ENCODE data around the gene CLIC4. TPM values are rescaled to one million over a fixed set of nuclear protein-coding genes. Genes with fewer than 3 reads are reported as not detected.
"Not testable (repeated sequence)": the region's sequence is repeated elsewhere in the genome, so short reads cannot be mapped to it uniquely, and the experiment has no call there.

The CLIC4 gene
- total RNA-seq, 6 experiments from 2014 or later = 517 to 729 (median 548) TPM

GRCh38 chr1:24775348-24775747, 30.1 kb downstream of the CLIC4 start:
- Mint-ChIP-seq H3K9me3 (no peaks in the 10 kb centered on the region), H3K4me1 (ENCODE audit: low read depth) (peaks cover 88% of the 10 kb centered on the region), H3K27ac (peak overlapping the region; percentile 33), H3K27me3 (ENCODE audit: insufficient read depth) (no peaks in the 10 kb centered on the region), H3K36me3 (ENCODE audit: low read depth) (peaks cover 38% of the 10 kb centered on the region), H3K4me3 (0 out of 2 replicates have a peak overlapping the region, but pooled peaks have one; percentile 6)
- TF ChIP-seq, protein P1, sequence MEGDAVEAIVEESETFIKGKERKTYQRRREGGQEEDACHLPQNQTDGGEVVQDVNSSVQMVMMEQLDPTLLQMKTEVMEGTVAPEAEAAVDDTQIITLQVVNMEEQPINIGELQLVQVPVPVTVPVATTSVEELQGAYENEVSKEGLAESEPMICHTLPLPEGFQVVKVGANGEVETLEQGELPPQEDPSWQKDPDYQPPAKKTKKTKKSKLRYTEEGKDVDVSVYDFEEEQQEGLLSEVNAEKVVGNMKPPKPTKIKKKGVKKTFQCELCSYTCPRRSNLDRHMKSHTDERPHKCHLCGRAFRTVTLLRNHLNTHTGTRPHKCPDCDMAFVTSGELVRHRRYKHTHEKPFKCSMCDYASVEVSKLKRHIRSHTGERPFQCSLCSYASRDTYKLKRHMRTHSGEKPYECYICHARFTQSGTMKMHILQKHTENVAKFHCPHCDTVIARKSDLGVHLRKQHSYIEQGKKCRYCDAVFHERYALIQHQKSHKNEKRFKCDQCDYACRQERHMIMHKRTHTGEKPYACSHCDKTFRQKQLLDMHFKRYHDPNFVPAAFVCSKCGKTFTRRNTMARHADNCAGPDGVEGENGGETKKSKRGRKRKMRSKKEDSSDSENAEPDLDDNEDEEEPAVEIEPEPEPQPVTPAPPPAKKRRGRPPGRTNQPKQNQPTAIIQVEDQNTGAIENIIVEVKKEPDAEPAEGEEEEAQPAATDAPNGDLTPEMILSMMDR (IDR thresholded peaks at IDR 0.05) = no peak
- DNase-seq = no peak

DNA sequence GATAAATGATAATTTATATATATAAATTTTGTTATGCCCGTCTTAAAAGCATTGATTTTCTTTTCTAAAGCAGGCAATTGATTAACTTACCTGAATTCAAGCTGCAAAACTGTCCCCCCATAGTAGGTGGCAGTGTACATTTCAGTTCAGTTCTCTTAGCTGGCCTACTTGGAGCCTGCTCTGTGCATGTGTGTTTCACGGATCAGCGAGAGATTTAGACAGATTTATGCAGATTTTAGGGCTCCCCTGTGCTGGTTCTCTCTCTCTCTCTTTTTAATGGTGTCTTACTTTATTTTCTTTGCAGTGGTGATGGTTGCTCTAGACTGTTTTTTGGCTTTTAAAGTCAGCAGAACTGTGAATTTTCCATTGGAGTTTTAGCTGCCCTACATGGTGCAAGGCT, 30.7 kb downstream of the CLIC4 start:
- peaks cover 41% of the 10 kb centered on the region for H3K36me3 Mint-ChIP-seq (ENCODE audit: low read depth)
- H3K27me3 Mint-ChIP-seq (ENCODE audit: insufficient read depth) = no peaks in the 10 kb centered on the region
- H3K4me1 Mint-ChIP-seq (ENCODE audit: low read depth) = peaks cover 86% of the 10 kb centered on the region
- H3K4me3 Mint-ChIP-seq = no peak overlapping the region
- no peaks in the 10 kb centered on the region for H3K9me3 Mint-ChIP-seq
- DNase-seq = no peak
- TF ChIP-seq, protein P1 (IDR thresholded peaks at IDR 0.05) = no peak
- peak overlapping the region; percentile 52; the same call in 1 of the 2 replicates for H3K27ac Mint-ChIP-seq

DNA sequence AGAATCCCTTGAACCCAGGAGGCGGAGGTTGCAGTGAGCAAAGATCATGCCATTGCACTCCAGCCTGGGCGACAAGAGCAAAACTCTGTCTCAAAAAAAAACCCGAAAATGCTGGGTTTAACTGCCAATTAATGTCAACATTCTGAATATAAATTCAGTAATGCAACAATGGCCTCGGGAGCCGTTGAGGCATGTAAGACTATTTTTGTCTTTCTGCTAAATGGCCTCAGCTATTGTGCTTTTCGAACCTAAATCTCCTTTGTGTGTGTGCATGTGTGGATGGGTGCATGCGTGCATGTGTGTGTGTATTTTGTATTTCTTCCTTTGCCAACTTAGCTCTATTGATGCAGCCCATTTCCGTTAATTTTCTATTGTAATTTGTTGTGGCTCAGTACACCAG, 31.6 kb downstream of the CLIC4 start:
- H3K27me3 Mint-ChIP-seq (ENCODE audit: insufficient read depth) = no peaks in the 10 kb centered on the region
- peaks cover 46% of the 10 kb centered on the region for H3K36me3 Mint-ChIP-seq (ENCODE audit: low read depth)
- TF ChIP-seq, protein P1 (IDR thresholded peaks at IDR 0.05) = no peak
- H3K4me3 Mint-ChIP-seq = no peak overlapping the region
- H3K4me1 Mint-ChIP-seq (ENCODE audit: low read depth) = peaks cover 84% of the 10 kb centered on the region
- no peaks in the 10 kb centered on the region for H3K9me3 Mint-ChIP-seq
- H3K27ac Mint-ChIP-seq = peak overlapping the region; percentile 36; the same call in 1 of the 2 replicates
- no peak for DNase-seq

DNA sequence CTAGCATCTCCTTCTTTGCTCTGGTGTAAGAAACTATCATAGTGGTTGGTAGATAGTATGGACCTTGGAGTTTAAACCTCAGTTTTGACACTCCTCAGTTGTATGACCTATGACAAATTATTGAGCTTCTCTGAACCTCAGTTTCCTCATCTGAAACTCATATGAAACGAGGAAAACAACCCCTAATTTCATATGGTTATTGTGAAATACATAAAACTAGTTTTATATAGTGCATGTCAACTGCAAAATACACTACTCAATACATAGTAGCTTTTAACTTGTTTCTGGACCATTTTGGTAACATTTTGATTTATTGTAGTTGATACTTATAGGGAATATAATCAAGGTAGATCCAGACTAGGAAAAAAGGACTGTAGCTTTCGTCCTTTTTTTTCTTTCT, 32.9 kb downstream of the CLIC4 start:
- H3K36me3 Mint-ChIP-seq (ENCODE audit: low read depth) = peaks cover 43% of the 10 kb centered on the region
- TF ChIP-seq, protein P1 (IDR thresholded peaks at IDR 0.05) = no peak
- peaks cover 81% of the 10 kb centered on the region for H3K4me1 Mint-ChIP-seq (ENCODE audit: low read depth)
- H3K27me3 Mint-ChIP-seq (ENCODE audit: insufficient read depth) = peaks cover 2% of the 10 kb centered on the region; the same call in 1 of the 2 replicates
- no peaks in the 10 kb centered on the region for H3K9me3 Mint-ChIP-seq
- no peak overlapping the region for H3K27ac Mint-ChIP-seq
- DNase-seq = no peak
- H3K4me3 Mint-ChIP-seq = no peak overlapping the region

DNA sequence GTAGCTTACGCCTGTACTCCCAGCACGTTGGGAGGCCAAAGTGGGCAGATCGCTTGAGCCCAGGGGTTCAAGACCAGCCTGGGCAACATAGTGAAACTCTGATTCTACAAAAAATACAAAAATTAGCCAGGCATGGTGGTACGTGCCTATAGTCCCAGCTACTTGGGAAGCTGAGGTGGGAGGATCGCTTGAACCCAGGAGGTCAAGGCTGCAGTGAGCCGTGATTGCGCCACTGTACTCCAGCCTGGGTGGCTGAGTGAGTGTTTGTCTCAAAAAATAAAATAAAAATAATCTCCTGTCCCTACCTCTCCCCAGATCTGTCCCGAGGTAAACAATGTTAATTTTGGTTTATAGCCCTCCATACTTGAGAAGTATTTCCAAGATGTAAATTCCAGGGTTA, 34.0 kb downstream of the CLIC4 start:
- not testable (repeated sequence) for H3K27me3 Mint-ChIP-seq (ENCODE audit: insufficient read depth); H3K27ac Mint-ChIP-seq
- H3K36me3 Mint-ChIP-seq (ENCODE audit: low read depth) = peaks cover 37% of the 10 kb centered on the region

GRCh38 chr1:24779689-24780464, 34.6 kb downstream of the CLIC4 start:
- peaks cover 82% of the 10 kb centered on the region for H3K4me1 Mint-ChIP-seq (ENCODE audit: low read depth)

More for the DNA sequence above, 34.0 kb downstream of the CLIC4 start:
- peaks cover 82% of the 10 kb centered on the region for H3K4me1 Mint-ChIP-seq (ENCODE audit: low read depth)
- H3K4me3 Mint-ChIP-seq, H3K9me3 Mint-ChIP-seq, DNase-seq: not testable (repeated sequence)

GRCh38 chr1:24780626-24781025, 35.4 kb downstream of the CLIC4 start:
- peaks cover 23% of the 10 kb centered on the region for H3K36me3 Mint-ChIP-seq (ENCODE audit: low read depth)
- not testable (repeated sequence) for DNase-seq

More at GRCh38 chr1:24779689-24780464, 34.6 kb downstream of the CLIC4 start:
- Mint-ChIP-seq H3K4me3 (no peak overlapping the region), H3K27me3 (ENCODE audit: insufficient read depth) (peaks cover 2% of the 10 kb centered on the region; the same call in 1 of the 2 replicates), H3K9me3 (no peaks in the 10 kb centered on the region), H3K36me3 (ENCODE audit: low read depth) (peaks cover 30% of the 10 kb centered on the region), H3K27ac (peak overlapping the region; percentile 44)
- TF ChIP-seq, protein P1 (IDR thresholded peaks at IDR 0.05) = no peak
- no peak for DNase-seq

More at GRCh38 chr1:24780626-24781025, 35.4 kb downstream of the CLIC4 start:
- H3K27me3 Mint-ChIP-seq (ENCODE audit: insufficient read depth); H3K9me3 Mint-ChIP-seq; H3K4me3 Mint-ChIP-seq: not testable (repeated sequence)
- peaks cover 79% of the 10 kb centered on the region for H3K4me1 Mint-ChIP-seq (ENCODE audit: low read depth)
- peak overlapping the region; percentile 44 for H3K27ac Mint-ChIP-seq
